ENCODE measurements around the gene TP63. TPM values are rescaled to one million over a fixed set of nuclear protein-coding genes. Genes with fewer than 3 reads are reported as not detected.
"Not testable (repeated sequence)": the region's sequence is repeated elsewhere in the genome, so short reads cannot be mapped to it uniquely, and the experiment has no call there.

TP63 gene
- total RNA-seq, 2 donors from 2014 or later = 0.06 to 0.68 TPM

DNA sequence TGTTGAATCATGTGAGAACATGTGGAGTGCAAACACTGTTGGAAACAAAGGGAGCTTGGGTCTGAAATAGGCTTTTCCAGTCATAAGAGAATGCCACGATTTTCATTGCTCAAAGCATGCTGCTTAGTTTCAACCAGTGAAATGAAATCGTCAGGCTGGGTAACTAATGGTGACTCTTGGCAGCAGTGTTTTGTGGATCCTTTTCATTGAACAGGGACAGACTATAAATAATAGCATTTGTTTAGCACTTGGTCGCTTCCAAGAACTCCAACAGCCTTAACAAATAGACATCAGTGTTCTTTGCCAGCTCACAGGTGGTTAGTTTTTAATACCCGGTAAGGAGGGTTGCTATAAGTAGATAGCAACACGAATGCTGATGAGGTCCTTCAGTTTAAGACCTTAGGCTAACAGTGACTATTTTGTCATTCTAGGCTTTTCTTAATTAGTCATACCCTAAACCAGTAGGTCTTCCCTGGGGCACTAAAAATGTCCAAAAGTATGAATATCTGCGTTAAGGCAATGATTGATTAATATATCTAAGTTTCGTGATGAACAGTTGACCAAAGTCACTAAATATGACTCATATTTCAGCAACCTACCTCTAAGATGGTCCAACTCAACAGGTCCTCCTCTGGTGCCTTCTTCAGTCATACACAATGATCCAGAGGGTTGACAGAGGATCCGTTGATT is 15.8 kb downstream of the TP63 start:
- H3K27ac Mint-ChIP-seq = no peak overlapping the region
- no peak for DNase-seq (ENCODE audit: low spot score in 2 of 2)
- peaks cover 7 to 11% of the 10 kb centered on the region in 2 donors for H3K9me3 Mint-ChIP-seq
- ATAC-seq = no peak
- H3K36me3 Mint-ChIP-seq = peaks cover 0 to 6% of the 10 kb centered on the region in 2 donors

- no peak overlapping the region for H3K27ac Mint-ChIP-seq
- H3K9me3 Mint-ChIP-seq = peaks cover 16 to 31% of the 10 kb centered on the region in 2 donors
- H3K36me3 Mint-ChIP-seq = peaks cover 5 to 11% of the 10 kb centered on the region in 2 donors
- ATAC-seq (no peak), DNase-seq (ENCODE audit: low spot score in 2 of 2) (peak in 1 of 2 donors; percentile 12)
Measured at GRCh38 chr3:189652042-189652441, 20.9 kb downstream of the TP63 start.

DNA sequence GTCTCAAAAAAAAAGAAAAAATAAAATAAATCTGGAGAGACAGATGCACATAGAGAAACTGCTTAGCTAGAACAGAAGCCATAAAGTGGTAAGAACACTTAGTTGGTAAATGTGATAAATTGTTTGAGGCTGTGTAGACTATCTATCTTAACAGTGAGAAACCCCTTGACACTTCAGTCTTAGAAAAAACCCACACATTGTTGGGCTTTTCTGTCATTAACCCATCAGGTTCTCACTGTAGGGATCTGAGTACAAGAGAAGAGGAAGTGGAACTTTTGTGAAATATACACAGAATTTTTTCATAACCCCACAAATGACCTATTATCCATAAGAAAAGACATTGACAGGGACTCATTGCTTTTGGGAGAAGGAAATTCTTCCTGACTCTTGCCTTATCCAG is 24.4 kb downstream of the TP63 start:
- peaks cover 5 to 8% of the 10 kb centered on the region in 2 donors for H3K36me3 Mint-ChIP-seq
- no peak for ATAC-seq
- H3K9me3 Mint-ChIP-seq = peaks cover 10 to 23% of the 10 kb centered on the region in 2 donors
- no peak for DNase-seq (ENCODE audit: low spot score in 2 of 2)
- H3K27ac Mint-ChIP-seq = no peak overlapping the region

DNA sequence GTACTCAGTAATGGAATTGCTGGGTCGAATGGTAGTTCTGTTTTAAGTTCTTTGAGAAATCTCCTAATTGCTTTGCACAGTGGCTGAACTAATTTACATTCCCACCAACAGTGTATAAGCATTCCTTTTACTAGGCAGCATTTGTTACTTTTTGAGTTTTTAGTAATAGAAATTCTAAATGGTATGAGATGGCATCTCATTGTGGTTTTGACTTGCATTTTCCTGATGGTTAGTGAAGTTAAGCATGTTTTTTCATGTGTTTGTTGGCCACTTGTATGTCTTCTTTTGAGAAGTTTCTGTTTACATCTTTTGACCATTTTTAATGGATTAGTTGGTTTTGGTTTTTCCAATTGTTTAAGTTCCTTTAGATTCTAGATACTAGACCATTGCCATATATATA is 28.4 kb downstream of the TP63 start:
- Mint-ChIP-seq H3K27ac (no peak overlapping the region), H3K9me3 (peaks cover 8 to 22% of the 10 kb centered on the region in 2 donors), H3K36me3 (peaks cover 4 to 5% of the 10 kb centered on the region in 2 donors)
- ATAC-seq = no peak
- no peak for DNase-seq (ENCODE audit: low spot score in 2 of 2)

GRCh38 chr3:189664311-189664710 is 33.1 kb downstream of the TP63 start:
- DNase-seq (ENCODE audit: low spot score in 2 of 2) (no peak), ATAC-seq (no peak)
- Mint-ChIP-seq H3K36me3 (no peaks in the 10 kb centered on the region), H3K9me3 (no peaks in the 10 kb centered on the region), H3K27ac (no peak overlapping the region)

DNA sequence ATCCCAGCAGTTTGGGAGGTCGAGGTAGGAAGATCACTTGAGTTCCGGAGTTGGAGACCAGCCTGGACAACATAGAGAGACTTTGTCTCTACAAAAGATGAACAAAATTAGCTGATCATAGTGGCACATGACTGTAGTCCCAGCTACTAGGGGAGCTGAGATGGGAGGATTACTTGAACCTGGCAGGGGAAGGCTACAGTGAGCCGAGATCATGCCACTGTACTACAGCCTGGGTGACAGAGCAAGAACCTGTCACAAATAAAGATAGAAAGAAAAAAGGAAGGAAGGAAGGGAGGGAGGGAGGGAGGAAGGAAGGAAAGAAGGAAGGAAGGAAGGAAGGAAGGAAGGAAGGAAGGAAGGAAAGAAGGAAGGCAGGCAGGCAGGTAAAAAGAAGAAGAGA is 41.2 kb downstream of the TP63 start:
- not testable (repeated sequence) for DNase-seq (ENCODE audit: low spot score in 2 of 2); H3K27ac Mint-ChIP-seq; H3K36me3 Mint-ChIP-seq; ATAC-seq
- H3K9me3 Mint-ChIP-seq = peaks cover 10% of the 10 kb centered on the region in 2 donors

GRCh38 chr3:189673535-189673934 is 42.3 kb downstream of the TP63 start:
- H3K36me3 Mint-ChIP-seq = peaks cover 0 to 4% of the 10 kb centered on the region in 2 donors
- no peak for ATAC-seq

GRCh38 chr3:189674249-189674913 is 43.2 kb downstream of the TP63 start:
- H3K27ac Mint-ChIP-seq = no peak overlapping the region
- ATAC-seq = no peak
- peaks cover 10% of the 10 kb centered on the region in 2 donors for H3K9me3 Mint-ChIP-seq
- H3K36me3 Mint-ChIP-seq = peaks cover 0 to 4% of the 10 kb centered on the region in 2 donors
- no peak for DNase-seq (ENCODE audit: low spot score in 2 of 2)

More at GRCh38 chr3:189673535-189673934, 42.3 kb downstream of the TP63 start:
- peaks cover 10% of the 10 kb centered on the region in 2 donors for H3K9me3 Mint-ChIP-seq
- DNase-seq (ENCODE audit: low spot score in 2 of 2) = no peak
- H3K27ac Mint-ChIP-seq = no peak overlapping the region

DNA sequence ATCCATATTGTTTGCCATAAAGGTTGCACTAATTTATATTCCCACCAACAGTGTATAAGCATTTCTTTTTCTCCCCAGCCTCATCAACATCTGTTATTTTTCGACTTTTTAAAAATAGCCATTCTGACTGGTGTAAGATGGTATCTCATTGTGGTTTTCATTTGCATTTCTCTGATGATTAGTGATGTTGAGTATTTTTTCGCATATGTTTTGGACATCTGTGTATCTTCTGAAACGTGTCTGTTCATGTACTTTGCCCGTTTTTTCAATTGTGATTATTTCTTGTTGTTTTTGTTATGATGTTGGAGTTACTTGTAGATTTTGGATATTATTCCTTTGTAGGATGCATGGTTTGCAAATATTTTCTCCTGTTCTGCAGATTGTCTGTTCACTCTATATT is 46.5 kb downstream of the TP63 start:
- DNase-seq (ENCODE audit: low spot score in 2 of 2) = no peak
- Mint-ChIP-seq H3K9me3 (no peaks in the 10 kb centered on the region), H3K27ac (no peak overlapping the region), H3K36me3 (no peaks in the 10 kb centered on the region)
- no peak for ATAC-seq

DNA sequence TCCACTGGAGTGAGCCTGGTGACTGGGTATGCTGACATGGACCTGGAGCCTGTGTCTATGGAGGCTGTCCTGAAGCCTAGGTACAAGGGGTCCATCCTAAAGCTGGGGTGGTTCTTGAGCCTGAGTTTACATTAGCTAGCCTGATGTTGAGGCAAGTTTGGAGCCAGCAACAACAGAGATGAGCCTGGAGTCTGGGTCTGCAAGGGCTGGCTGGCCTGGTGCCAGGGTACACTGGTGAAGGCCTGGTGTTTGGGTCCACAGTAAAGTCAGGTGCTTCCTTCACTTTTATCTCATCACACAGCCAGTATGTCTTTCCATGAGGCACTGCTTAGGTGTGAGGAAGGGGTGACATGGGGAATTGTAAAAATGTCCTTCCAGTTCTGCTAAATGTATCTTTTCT is 49.5 kb downstream of the TP63 start:
- H3K9me3 Mint-ChIP-seq = no peaks in the 10 kb centered on the region

GRCh38 chr3:189683546-189684255 is 52.5 kb downstream of the TP63 start:
- DNase-seq (ENCODE audit: low spot score in 2 of 2) = no peak
- H3K27ac Mint-ChIP-seq = no peak overlapping the region
- H3K9me3 Mint-ChIP-seq = no peaks in the 10 kb centered on the region
- H3K36me3 Mint-ChIP-seq = peaks cover 0 to 6% of the 10 kb centered on the region in 2 donors
- ATAC-seq = peak in 1 of 2 donors; percentile 79

More for the DNA sequence above, 49.5 kb downstream of the TP63 start:
- Mint-ChIP-seq H3K27ac (no peak overlapping the region), H3K36me3 (peaks cover 0 to 2% of the 10 kb centered on the region in 2 donors)
- DNase-seq (ENCODE audit: low spot score in 2 of 2) (no peak), ATAC-seq (no peak)

DNA sequence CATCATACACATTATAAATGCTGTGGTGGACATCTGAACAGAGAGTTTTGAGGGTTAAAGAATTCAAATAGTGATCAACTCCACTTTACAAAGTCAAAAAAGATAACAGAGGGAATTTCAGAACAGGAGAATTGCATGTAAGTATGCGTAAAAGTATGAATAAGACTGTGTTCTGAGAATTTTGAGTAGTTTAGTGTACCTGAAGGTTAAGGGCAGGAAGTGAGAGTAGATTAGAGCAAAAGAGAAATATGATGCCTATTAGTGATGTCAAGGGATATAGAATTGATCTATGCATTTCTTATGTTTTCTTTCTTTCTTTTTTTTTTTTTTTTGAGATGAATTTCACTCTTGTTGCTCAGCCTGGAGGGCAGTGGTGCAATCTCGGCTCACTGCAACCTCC is 53.1 kb downstream of the TP63 start:
- peak overlapping the region in 1 of 2 donors; percentile 0 for H3K27ac Mint-ChIP-seq
- no peak for DNase-seq (ENCODE audit: low spot score in 2 of 2)
- peak; percentile 37 to 62 for ATAC-seq

GRCh38 chr3:189685291-189685690 is 54.1 kb downstream of the TP63 start:
- no peak overlapping the region for H3K27ac Mint-ChIP-seq

More for the DNA sequence above, 53.1 kb downstream of the TP63 start:
- Mint-ChIP-seq H3K9me3 (no peaks in the 10 kb centered on the region), H3K36me3 (peaks cover 0 to 6% of the 10 kb centered on the region in 2 donors)

DNA sequence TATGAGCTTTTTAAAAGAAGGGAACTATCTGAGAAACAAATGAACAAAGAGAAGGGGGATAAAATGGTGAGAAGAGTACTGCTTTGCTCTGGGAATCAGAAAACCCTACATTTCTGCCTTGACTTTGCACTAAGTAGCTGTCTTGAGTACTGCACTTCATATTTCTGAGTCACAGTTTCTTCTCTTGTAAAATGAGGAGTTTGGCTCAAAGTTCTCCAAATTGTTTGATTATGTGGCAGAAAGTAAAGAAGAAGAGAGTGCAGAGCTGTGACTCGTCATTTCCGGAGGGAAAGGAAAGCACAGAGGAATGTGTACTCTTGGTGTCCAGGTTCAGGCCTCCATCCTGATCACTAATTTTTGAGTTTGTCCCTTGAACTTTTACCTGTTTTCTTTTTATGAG is 54.7 kb downstream of the TP63 start:
- DNase-seq (ENCODE audit: low spot score in 2 of 2) (no peak), ATAC-seq (peak in 1 of 2 donors; percentile 52)
- no peak overlapping the region for H3K27ac Mint-ChIP-seq
- H3K9me3 Mint-ChIP-seq = peaks cover 0 to 5% of the 10 kb centered on the region in 2 donors
- peaks cover 0 to 6% of the 10 kb centered on the region in 2 donors for H3K36me3 Mint-ChIP-seq

More at GRCh38 chr3:189685291-189685690, 54.1 kb downstream of the TP63 start:
- DNase-seq (ENCODE audit: low spot score in 2 of 2) (no peak), ATAC-seq (no peak)
- Mint-ChIP-seq H3K36me3 (peaks cover 0 to 6% of the 10 kb centered on the region in 2 donors), H3K9me3 (peaks cover 0 to 4% of the 10 kb centered on the region in 2 donors)

DNA sequence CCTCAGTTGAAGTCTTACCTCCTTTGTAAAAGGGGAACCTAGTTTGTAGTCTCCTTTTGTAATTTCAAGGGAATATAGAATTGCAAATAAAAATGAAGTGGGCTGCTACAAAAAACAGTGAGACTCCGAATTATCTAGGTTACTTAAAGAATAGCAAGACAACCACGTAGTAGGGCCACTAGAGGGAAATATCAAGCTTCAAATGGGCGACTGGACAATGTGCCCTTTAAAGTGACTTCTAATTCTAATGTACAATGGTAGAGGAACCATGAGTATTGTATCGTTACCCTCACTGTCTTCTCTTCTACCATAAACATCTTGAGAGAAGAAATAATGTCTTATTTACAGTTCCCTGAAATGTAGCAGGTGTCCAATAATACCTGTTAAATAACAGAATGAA is 56.3 kb downstream of the TP63 start:
- no peak for DNase-seq (ENCODE audit: low spot score in 2 of 2)

DNA sequence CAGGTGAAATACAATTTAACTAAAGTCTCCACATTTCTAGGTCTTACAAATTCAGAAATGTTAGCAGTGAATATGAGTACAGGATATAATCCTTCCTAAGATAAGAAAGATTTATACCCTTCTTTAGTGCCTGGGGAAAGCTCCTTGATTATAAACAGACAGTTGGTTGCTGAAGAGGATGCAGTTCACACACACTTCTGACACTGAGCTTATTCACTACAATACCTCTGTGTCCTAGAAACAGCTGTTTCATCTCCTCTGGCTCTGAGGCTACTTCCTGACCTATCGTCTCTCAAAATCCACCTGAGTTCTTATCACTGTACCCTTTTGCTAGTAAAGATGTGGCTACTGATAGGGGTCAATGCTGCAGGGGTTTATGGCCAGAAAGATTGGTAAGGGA is 57.1 kb downstream of the TP63 start:
- DNase-seq (ENCODE audit: low spot score in 2 of 2) = no peak
- no peak for ATAC-seq
- peaks cover 0 to 5% of the 10 kb centered on the region in 2 donors for H3K9me3 Mint-ChIP-seq
- H3K27ac Mint-ChIP-seq = no peak overlapping the region
- peaks cover 0 to 6% of the 10 kb centered on the region in 2 donors for H3K36me3 Mint-ChIP-seq

More for the DNA sequence above, 56.3 kb downstream of the TP63 start:
- H3K36me3 Mint-ChIP-seq = peaks cover 0 to 6% of the 10 kb centered on the region in 2 donors
- peaks cover 0 to 5% of the 10 kb centered on the region in 2 donors for H3K9me3 Mint-ChIP-seq
- no peak for ATAC-seq
- no peak overlapping the region for H3K27ac Mint-ChIP-seq

- no peak for ATAC-seq
- no peak for DNase-seq (ENCODE audit: low spot score in 2 of 2)
- peaks cover 0 to 6% of the 10 kb centered on the region in 2 donors for H3K36me3 Mint-ChIP-seq
- peaks cover 0 to 5% of the 10 kb centered on the region in 2 donors for H3K9me3 Mint-ChIP-seq
- H3K27ac Mint-ChIP-seq = peak overlapping the region in 1 of 2 donors; percentile 53
Measured at GRCh38 chr3:189689625-189690024, 58.4 kb downstream of the TP63 start.

Data from activated naive CD4-positive, alpha-beta T cell treated with anti-CD3 and anti-CD28 coated beads, Interleukin-2, amount 50 U/mL, for 72 hours (primary cell).